Astrocyte of the spinal cord (primary cell): ENCODE measurements around the gene NPM3.

Source experiments
- DNase-seq: peaks from one replicate; pipeline ENCODE4 v3.0.0; 2011; ENCODE audit warnings: low read depth, low spot score
- H3K4me3 ChIP-seq: 2 replicates; pipeline ENCODE4 v1.5.1; 2011; ENCODE audit warnings: low read depth, mild to moderate bottlenecking, low read length, moderate library complexity
- CTCF ChIP-seq: IDR thresholded peaks from 2 replicates; pipeline ENCODE4 v1.5.1; 2012; ENCODE audit warnings: low read depth, mild to moderate bottlenecking, low read length, inconsistent platforms
- in situ Hi-C: cut with HindIII; loops from 2 replicates; pipeline ENCODE4 v1.10.0; 2017; ENCODE audit warnings: low sequenced_read_pairs

NPM3 gene

GRCh38 chr10:101766753-101767599 is 16.3 kb downstream of the NPM3 start:
- no peak overlapping the region for H3K4me3 ChIP-seq
- no peak for TF ChIP-seq CTCF
- in situ Hi-C loops = no loop called here
- no peak for DNase-seq

- no peak overlapping the region for H3K4me3 ChIP-seq
- no peak for DNase-seq
- TF ChIP-seq CTCF = no peak
- in situ Hi-C loops = no loop called here
Observed at GRCh38 chr10:101766306-101766705, 16.9 kb downstream of the NPM3 start.

GRCh38 chr10:101763141-101763846 is 20.0 kb downstream of the NPM3 start:
- TF ChIP-seq CTCF = no peak
- H3K4me3 ChIP-seq = no peak overlapping the region
- no peak for DNase-seq
- in situ Hi-C loops = no loop called here

DNA sequence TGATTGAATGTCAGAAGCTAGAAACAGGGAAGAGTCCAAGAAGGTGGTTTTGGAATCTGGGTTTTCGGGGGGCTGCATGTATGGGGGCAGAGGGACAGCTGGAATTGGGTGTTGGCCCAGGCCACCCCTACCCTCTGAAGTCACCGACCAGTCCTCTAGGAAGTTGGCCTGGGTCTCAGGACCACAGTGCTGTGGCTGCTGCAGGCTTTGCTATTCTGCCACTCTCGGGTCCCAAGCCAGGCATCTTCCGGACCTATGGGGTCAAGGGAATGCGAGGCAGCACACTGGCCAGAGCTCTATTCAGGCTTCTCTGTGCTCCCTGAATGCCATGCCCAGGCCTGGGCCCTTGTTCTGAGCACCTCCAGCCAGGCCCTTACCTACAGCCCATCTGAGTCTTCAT is 20.5 kb downstream of the NPM3 start:
- in situ Hi-C loops = no loop called here
- no peak overlapping the region for H3K4me3 ChIP-seq
- no peak for TF ChIP-seq CTCF
- DNase-seq = no peak

GRCh38 chr10:101761226-101761625 is 22.0 kb downstream of the NPM3 start:
- in situ Hi-C loops = no loop called here
- TF ChIP-seq CTCF = no peak
- H3K4me3 ChIP-seq = no peak overlapping the region

GRCh38 chr10:101760510-101760909 is 22.7 kb downstream of the NPM3 start:
- no peak for DNase-seq
- no peak overlapping the region for H3K4me3 ChIP-seq
- in situ Hi-C loops = no loop called here
- TF ChIP-seq CTCF = no peak

More at GRCh38 chr10:101761226-101761625, 22.0 kb downstream of the NPM3 start:
- DNase-seq = no peak
